CD4-positive, alpha-beta T cell treated with Interleukin-4 for 4 hours (primary cell): ENCODE measurements around the gene CLIC1.

Experiments used
- DNase-seq: peaks from one replicate; pipeline ENCODE4 v3.0.0-alpha.2; 2020

The CLIC1 gene

GRCh38 chr6:31768363-31769257 is 32.3 kb upstream of the CLIC1 start:
- DNase-seq = no peak

- no peak for DNase-seq
These were observed 30.8 kb upstream of the CLIC1 start for GRCh38 chr6:31767096-31767645.

GRCh38 chr6:31765910-31766794 is 29.8 kb upstream of the CLIC1 start:
- no peak for DNase-seq

GRCh38 chr6:31765559-31765909 is 29.2 kb upstream of the CLIC1 start:
- DNase-seq = no peak

GRCh38 chr6:31764198-31764597 is 27.9 kb upstream of the CLIC1 start:
- DNase-seq = no peak

GRCh38 chr6:31763619-31763940 is 27.2 kb upstream of the CLIC1 start:
- no peak for DNase-seq

GRCh38 chr6:31762878-31763618 is 26.7 kb upstream of the CLIC1 start:
- DNase-seq = no peak

- no peak for DNase-seq
These were observed 26.0 kb upstream of the CLIC1 start, which contains the start of gene SAPCD1 for GRCh38 chr6:31762356-31762755. Gene SAPCD1, plus strand, starts transcription at chr6:31762656. Its CDS starts 399 bp downstream, at chr6:31763055.

GRCh38 chr6:31761343-31761742 is 25.0 kb upstream of the CLIC1 start:
- DNase-seq = no peak

GRCh38 chr6:31760790-31761189 is 24.5 kb upstream of the CLIC1 start:
- DNase-seq = no peak

- no peak for DNase-seq
These were observed 22.0 kb upstream of the CLIC1 start for GRCh38 chr6:31758281-31758680.

GRCh38 chr6:31752739-31753319 is 16.5 kb upstream of the CLIC1 start:
- no peak for DNase-seq

- DNase-seq = no peak
These were observed 14.2 kb upstream of the CLIC1 start for GRCh38 chr6:31750411-31751022.

GRCh38 chr6:31749301-31750036 is 13.1 kb upstream of the CLIC1 start:
- DNase-seq = no peak

GRCh38 chr6:31744422-31744821 is 8.1 kb upstream of the CLIC1 start:
- DNase-seq = no peak

- DNase-seq = no peak
These were observed 6.6 kb upstream of the CLIC1 start for GRCh38 chr6:31742894-31743293.

- DNase-seq = no peak
These were observed 5.5 kb upstream of the CLIC1 start for GRCh38 chr6:31741815-31742214.

GRCh38 chr6:31740397-31741223 is 4.3 kb upstream of the CLIC1 start:
- peak; percentile 2 for DNase-seq

- DNase-seq = peak; percentile 97
These were observed 3.5 kb upstream of the CLIC1 start, which contains the start of gene MSH5 for GRCh38 chr6:31739639-31740396. Gene MSH5, plus strand, starts transcription at chr6:31740005. Its CDS starts 462 bp downstream, at chr6:31740467.
